HepG2 (cell line): ENCODE measurements around the gene SPAG7. TPM values are rescaled to one million over a fixed set of nuclear protein-coding genes. Genes with fewer than 3 reads are reported as not detected.

ENCODE experiments used
- CREB1 ChIP-seq, 2 experiments: fragments of 450-650 bp in 1 of 2; IDR thresholded peaks; 2 replicates each; pipeline ENCODE4 v1.6.1; 2016 to 2017; ENCODE audit warnings: control low read depth in 1 of 2, mild to moderate bottlenecking in 1 of 2, missing compliant biosample characterization in 1 of 2, missing genetic modification characterization in 1 of 2
- HCFC1 ChIP-seq: fragments of 150-350 bp; IDR thresholded peaks from 2 replicates; pipeline ENCODE4 v1.6.1; 2014; ENCODE audit warnings: low read depth, low read length
- POLR2G ChIP-seq: fragments of 200-400 bp; formaldehyde crosslinking; IDR thresholded peaks from 2 replicates; pipeline ENCODE4 v1.6.1; 2018; ENCODE audit warnings: mild to moderate bottlenecking, low read depth, low read length, moderate library complexity
- SMAD1 ChIP-seq: sonication (generic); formaldehyde crosslinking; IDR thresholded peaks from 2 replicates; pipeline ENCODE4 v1.4.0; 2020; ENCODE audit warnings: missing genetic modification reagents, low read depth, mild to moderate bottlenecking, borderline replicate concordance
- ZKSCAN8 ChIP-seq: IDR thresholded peaks from 2 replicates; pipeline ENCODE4 v1.6.1; 2016; ENCODE audit warnings: borderline replicate concordance, missing genetic modification reagents, missing compliant biosample characterization
- ZNF780A ChIP-seq: sonication (generic); formaldehyde crosslinking; IDR thresholded peaks from 2 replicates; pipeline ENCODE4 v1.8.0; 2022; ENCODE audit warnings: mild to moderate bottlenecking, missing genetic modification reagents, moderate library complexity
- polyA plus RNA-seq, 8 experiments: library from polyadenylated mRNA; depleted of rRNA in 3 of 8; stranded (reverse) in 7 of 8; unstranded in 1 of 8; fragments of >200 nt; fragmentation: Illumina TruSeq in 4 of 8; extraction: Trizol in 4 of 8; gene quantifications; 2 replicates each; pipeline versions ENCODE4 v1.2.1 to v1.2.3, GENCODE V29; 2011 to 2016; ENCODE audit warnings: low read depth in 4 of 8, missing spikeins in 1 of 8, mixed read lengths in 1 of 8; ENCODE audit not compliant: insufficient read depth in 1 of 8
- total RNA-seq, 5 experiments: library from RNA; depleted of rRNA; stranded (reverse); fragments of >200 nt; fragmentation: Illumina TruSeq; extraction: Trizol; gene quantifications; 2 replicates each; pipeline ENCODE4 v1.2.3, GENCODE V29; 2016; ENCODE audit warnings: low read depth in 1 of 5
- TF ChIP-seq, protein P1 (sequence below): IDR thresholded peaks from 2 replicates; pipeline ENCODE4 v1.6.1; 2016; ENCODE audit warnings: low read depth, missing genetic modification reagents, missing compliant biosample characterization
- TF ChIP-seq, protein P2 (sequence below): sonication (generic); formaldehyde crosslinking; IDR thresholded peaks from 2 replicates; pipeline ENCODE4 v1.4.0; 2020; ENCODE audit warnings: missing genetic modification reagents, borderline replicate concordance
- TF ChIP-seq, protein P3 (sequence below): IDR thresholded peaks from 2 replicates; pipeline ENCODE4 v1.6.1; 2016; ENCODE audit warnings: missing genetic modification reagents, missing compliant biosample characterization
- TF ChIP-seq, protein P4 (sequence below): sonication (generic); formaldehyde crosslinking; IDR thresholded peaks from 2 replicates; pipeline ENCODE4 v1.9.0; 2021; ENCODE audit warnings: missing genetic modification reagents, borderline replicate concordance
- TF ChIP-seq, protein P5 (sequence below): sonication (generic); formaldehyde crosslinking; IDR thresholded peaks from 2 replicates; pipeline ENCODE4 v1.4.0; 2020; ENCODE audit warnings: mild to moderate bottlenecking, missing genetic modification reagents

Gene SPAG7
- total and polyA plus RNA-seq, 2 of the 13 experiments (the other 11 are each of a cell fraction or from before 2014, with no cell fraction given) = 51.0 to 59.0 TPM

DNA sequence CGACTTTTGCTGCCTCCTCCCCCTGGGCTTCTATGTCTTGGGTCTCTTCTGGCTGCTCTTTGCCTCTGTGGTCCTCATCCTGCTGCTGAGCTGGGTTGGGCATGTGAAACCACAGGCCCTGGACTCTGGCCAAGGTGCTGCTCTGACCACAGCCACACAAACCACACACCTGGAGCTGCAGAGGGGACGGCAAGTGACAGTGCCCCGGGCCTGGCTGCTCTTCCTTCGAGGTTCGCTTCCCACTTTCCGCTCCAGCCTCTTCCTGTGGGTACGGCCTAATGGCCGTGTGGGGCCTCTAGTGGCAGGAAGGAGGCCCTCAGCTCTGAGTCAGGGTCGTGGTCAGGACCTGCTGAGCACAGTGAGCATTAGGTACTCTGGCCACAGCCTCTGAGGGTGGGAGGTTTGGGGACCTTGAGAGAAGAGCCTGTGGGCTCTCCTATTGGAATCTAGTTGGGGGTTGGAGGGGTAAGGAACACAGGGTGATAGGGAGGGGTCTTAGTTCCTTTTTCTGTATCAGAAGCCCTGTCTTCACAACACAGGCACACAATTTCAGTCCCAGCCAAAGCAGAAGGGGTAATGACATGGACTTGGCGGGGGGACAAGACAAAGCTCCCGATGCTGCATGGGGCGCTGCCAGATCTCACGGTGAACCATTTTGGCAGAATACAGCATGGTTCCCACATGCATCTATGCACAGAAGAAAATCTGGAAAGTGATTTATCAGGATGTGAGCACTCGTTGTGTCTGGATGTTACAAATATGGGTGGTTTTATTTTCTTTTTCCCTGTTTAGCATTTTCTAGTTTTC, 33.2 kb downstream of the SPAG7 start (continued):
- TF ChIP-seq, protein P1, sequence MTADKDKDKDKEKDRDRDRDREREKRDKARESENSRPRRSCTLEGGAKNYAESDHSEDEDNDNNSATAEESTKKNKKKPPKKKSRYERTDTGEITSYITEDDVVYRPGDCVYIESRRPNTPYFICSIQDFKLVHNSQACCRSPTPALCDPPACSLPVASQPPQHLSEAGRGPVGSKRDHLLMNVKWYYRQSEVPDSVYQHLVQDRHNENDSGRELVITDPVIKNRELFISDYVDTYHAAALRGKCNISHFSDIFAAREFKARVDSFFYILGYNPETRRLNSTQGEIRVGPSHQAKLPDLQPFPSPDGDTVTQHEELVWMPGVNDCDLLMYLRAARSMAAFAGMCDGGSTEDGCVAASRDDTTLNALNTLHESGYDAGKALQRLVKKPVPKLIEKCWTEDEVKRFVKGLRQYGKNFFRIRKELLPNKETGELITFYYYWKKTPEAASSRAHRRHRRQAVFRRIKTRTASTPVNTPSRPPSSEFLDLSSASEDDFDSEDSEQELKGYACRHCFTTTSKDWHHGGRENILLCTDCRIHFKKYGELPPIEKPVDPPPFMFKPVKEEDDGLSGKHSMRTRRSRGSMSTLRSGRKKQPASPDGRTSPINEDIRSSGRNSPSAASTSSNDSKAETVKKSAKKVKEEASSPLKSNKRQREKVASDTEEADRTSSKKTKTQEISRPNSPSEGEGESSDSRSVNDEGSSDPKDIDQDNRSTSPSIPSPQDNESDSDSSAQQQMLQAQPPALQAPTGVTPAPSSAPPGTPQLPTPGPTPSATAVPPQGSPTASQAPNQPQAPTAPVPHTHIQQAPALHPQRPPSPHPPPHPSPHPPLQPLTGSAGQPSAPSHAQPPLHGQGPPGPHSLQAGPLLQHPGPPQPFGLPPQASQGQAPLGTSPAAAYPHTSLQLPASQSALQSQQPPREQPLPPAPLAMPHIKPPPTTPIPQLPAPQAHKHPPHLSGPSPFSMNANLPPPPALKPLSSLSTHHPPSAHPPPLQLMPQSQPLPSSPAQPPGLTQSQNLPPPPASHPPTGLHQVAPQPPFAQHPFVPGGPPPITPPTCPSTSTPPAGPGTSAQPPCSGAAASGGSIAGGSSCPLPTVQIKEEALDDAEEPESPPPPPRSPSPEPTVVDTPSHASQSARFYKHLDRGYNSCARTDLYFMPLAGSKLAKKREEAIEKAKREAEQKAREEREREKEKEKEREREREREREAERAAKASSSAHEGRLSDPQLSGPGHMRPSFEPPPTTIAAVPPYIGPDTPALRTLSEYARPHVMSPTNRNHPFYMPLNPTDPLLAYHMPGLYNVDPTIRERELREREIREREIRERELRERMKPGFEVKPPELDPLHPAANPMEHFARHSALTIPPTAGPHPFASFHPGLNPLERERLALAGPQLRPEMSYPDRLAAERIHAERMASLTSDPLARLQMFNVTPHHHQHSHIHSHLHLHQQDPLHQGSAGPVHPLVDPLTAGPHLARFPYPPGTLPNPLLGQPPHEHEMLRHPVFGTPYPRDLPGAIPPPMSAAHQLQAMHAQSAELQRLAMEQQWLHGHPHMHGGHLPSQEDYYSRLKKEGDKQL = no peak
- TF ChIP-seq, protein P2, sequence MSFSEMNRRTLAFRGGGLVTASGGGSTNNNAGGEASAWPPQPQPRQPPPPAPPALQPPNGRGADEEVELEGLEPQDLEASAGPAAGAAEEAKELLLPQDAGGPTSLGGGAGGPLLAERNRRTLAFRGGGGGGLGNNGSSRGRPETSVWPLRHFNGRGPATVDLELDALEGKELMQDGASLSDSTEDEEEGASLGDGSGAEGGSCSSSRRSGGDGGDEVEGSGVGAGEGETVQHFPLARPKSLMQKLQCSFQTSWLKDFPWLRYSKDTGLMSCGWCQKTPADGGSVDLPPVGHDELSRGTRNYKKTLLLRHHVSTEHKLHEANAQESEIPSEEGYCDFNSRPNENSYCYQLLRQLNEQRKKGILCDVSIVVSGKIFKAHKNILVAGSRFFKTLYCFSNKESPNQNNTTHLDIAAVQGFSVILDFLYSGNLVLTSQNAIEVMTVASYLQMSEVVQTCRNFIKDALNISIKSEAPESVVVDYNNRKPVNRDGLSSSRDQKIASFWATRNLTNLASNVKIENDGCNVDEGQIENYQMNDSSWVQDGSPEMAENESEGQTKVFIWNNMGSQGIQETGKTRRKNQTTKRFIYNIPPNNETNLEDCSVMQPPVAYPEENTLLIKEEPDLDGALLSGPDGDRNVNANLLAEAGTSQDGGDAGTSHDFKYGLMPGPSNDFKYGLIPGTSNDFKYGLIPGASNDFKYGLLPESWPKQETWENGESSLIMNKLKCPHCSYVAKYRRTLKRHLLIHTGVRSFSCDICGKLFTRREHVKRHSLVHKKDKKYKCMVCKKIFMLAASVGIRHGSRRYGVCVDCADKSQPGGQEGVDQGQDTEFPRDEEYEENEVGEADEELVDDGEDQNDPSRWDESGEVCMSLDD (CRISPR knock-in tag) = no peak
- TF ChIP-seq CREB1 (IDR thresholded peaks at IDR 0.05) (no peak), CREB1 (CRISPR knock-in tag; IDR thresholded peaks at IDR 0.05) (no peak), SMAD1 (CRISPR knock-in tag) (no peak), ZKSCAN8 (no peak), HCFC1 (no peak), ZNF780A (CRISPR knock-in tag) (no peak), POLR2G (peak; percentile 61)
- TF ChIP-seq, protein P3, sequence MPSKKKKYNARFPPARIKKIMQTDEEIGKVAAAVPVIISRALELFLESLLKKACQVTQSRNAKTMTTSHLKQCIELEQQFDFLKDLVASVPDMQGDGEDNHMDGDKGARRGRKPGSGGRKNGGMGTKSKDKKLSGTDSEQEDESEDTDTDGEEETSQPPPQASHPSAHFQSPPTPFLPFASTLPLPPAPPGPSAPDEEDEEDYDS (CRISPR knock-in tag) = no peak
- TF ChIP-seq, protein P4, sequence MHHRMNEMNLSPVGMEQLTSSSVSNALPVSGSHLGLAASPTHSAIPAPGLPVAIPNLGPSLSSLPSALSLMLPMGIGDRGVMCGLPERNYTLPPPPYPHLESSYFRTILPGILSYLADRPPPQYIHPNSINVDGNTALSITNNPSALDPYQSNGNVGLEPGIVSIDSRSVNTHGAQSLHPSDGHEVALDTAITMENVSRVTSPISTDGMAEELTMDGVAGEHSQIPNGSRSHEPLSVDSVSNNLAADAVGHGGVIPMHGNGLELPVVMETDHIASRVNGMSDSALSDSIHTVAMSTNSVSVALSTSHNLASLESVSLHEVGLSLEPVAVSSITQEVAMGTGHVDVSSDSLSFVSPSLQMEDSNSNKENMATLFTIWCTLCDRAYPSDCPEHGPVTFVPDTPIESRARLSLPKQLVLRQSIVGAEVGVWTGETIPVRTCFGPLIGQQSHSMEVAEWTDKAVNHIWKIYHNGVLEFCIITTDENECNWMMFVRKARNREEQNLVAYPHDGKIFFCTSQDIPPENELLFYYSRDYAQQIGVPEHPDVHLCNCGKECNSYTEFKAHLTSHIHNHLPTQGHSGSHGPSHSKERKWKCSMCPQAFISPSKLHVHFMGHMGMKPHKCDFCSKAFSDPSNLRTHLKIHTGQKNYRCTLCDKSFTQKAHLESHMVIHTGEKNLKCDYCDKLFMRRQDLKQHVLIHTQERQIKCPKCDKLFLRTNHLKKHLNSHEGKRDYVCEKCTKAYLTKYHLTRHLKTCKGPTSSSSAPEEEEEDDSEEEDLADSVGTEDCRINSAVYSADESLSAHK (CRISPR knock-in tag) = no peak
- TF ChIP-seq, protein P5, sequence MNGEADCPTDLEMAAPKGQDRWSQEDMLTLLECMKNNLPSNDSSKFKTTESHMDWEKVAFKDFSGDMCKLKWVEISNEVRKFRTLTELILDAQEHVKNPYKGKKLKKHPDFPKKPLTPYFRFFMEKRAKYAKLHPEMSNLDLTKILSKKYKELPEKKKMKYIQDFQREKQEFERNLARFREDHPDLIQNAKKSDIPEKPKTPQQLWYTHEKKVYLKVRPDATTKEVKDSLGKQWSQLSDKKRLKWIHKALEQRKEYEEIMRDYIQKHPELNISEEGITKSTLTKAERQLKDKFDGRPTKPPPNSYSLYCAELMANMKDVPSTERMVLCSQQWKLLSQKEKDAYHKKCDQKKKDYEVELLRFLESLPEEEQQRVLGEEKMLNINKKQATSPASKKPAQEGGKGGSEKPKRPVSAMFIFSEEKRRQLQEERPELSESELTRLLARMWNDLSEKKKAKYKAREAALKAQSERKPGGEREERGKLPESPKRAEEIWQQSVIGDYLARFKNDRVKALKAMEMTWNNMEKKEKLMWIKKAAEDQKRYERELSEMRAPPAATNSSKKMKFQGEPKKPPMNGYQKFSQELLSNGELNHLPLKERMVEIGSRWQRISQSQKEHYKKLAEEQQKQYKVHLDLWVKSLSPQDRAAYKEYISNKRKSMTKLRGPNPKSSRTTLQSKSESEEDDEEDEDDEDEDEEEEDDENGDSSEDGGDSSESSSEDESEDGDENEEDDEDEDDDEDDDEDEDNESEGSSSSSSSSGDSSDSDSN = peak; percentile 42
